Hematopoietic multipotent progenitor cell treated with erythropoietin and hydrocortisone succinate and interleukin-3 and kit ligand, for 17 days (in vitro differentiated cells): Measurements from ENCODE around the gene PTPRM.

Experiments used
- DNase-seq: peaks from one replicate; pipeline ENCODE4 v3.0.0-alpha.2; 2015; ENCODE audit warnings: low spot score

The PTPRM gene

GRCh38 chr18:7899078-7899477 lies 332.0 kb downstream of the PTPRM start:
- no peak for DNase-seq

DNA sequence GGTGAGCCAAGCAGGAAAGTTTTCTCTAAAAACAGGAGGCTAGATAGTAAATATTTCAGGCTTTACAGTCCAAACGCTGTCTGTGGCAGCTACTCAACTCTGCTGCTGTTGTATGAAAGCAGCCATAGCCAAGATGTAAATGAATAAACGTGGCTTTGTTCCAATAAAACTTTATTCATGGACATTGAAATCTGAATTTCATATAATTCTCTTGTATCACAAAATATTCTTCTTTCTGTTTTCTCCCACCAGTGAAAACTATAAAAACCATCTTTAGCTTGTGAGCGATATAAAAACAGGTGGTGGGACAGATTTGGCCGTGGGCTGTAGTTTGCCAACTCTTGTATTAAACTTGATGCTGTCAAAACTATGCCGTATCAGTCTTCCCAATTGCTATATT lies 333.0 kb downstream of the PTPRM start:
- DNase-seq, result no peak

- no peak for DNase-seq
These were observed 334.5 kb downstream of the PTPRM start for GRCh38 chr18:7901657-7902056.

DNA sequence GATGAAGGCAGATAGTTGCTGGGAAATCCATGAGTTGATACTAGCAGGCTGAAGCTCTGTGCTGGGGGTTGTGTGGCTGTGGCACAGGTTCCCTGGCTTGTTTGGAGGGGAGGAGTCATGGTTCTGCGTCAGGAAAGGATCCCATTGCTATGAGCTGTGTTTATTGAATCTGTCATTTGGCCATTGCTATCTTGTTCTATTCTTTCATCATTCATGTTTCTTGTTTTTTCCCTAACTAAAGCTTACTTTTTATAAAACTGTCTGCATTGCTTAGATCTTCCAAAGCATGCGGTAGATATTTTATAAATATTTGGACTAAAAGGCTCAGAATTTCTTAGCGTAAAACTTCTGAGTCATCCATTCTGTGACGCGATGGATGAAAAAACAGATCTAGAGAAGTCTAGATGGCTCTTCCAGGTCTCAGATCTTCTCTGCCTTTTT lies 335.3 kb downstream of the PTPRM start:
- DNase-seq, result no peak

DNA sequence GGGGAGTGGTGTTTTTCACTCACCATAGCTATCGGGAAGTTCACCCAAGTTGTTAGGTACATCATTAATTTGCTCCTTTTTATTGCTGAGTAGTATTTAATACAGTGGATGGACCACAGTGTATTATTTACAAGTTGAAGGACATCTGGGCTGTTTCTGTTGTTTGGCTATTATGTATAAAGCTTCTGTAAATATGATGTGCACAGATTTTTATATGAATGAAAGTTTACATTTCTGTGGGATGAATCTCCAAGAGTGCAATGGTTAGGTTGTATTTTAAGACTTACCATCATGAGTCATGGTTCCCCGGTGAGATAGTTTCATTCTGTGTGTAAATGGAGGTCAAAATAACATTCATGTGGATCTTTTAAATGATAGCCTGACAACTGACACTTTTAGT lies 337.4 kb downstream of the PTPRM start:
- no peak for DNase-seq

- DNase-seq, result no peak
These were observed 341.7 kb downstream of the PTPRM start for GRCh38 chr18:7908681-7909299.

GRCh38 chr18:7914834-7915670 lies 347.9 kb downstream of the PTPRM start:
- DNase-seq, result no peak

GRCh38 chr18:7918701-7919100 lies 351.6 kb downstream of the PTPRM start:
- DNase-seq, result no peak

DNA sequence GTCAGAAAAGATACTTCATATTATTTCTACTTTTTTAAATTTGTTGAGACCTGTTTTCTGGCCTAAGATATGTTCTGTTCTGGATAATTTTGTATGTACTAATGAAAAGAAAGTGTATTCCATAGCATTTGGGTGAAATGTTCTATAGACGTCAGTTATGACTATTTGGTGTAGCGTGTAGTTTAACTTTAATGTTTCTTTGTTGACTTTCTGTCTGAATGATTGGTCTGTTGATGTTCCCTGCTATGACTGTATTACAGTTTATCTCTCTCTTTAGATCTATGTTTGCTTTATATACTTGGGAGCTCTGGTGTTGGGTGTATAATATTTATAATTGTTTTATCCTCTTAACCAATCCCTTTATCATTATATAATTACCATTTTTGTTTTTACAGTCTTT lies 352.4 kb downstream of the PTPRM start:
- no peak for DNase-seq

GRCh38 chr18:7921938-7922587 lies 354.9 kb downstream of the PTPRM start:
- no peak for DNase-seq

- no peak for DNase-seq
These were observed 356.0 kb downstream of the PTPRM start for GRCh38 chr18:7923105-7923504.

DNA sequence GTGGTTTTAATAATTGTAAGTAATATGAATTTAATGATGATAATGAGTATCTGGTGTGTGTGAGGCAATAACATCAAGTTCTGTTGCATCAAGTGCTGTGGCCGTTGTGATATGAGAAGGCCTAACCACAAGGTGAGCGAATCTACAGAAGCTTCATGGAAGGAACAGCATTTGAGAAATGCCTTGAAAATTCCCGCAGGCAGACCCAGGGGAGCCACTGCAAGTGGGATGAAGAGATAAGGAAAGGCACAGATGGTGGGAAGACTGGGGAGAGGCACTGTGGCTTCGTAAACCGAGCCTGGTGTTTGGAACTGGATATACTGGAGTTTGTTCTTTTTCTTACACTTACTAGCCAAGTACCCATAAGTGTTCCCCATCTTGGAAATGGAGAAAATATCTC lies 357.5 kb downstream of the PTPRM start:
- no peak for DNase-seq

GRCh38 chr18:7926526-7926925 lies 359.4 kb downstream of the PTPRM start:
- DNase-seq, result no peak

GRCh38 chr18:7927119-7927518 lies 360.0 kb downstream of the PTPRM start:
- no peak for DNase-seq

- DNase-seq, result no peak
These were observed 364.6 kb downstream of the PTPRM start for GRCh38 chr18:7931763-7932162.

GRCh38 chr18:7937268-7937667 lies 370.2 kb downstream of the PTPRM start:
- no peak for DNase-seq

DNA sequence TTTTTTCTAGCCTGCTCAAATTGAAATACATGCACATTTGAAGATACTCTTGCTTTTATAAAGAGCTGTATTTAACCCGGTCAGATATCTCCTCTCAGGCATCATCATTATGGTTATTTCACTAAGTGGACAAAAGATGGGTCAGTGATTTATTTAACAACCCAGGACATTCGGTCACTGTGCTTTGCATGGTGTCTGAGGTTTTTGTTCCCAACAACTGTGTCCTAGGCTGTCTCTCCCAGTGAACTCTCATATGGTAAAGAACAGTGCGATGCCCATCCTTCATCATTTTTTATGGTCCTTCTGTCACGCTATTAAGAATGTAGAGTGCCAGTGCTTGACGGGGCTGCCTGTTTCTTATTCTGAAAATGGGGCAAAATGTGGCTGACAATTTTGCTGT lies 372.4 kb downstream of the PTPRM start:
- no peak for DNase-seq

GRCh38 chr18:7940379-7940778 lies 373.3 kb downstream of the PTPRM start:
- no peak for DNase-seq

- DNase-seq, result no peak
These were observed 373.9 kb downstream of the PTPRM start for GRCh38 chr18:7940971-7941370.

DNA sequence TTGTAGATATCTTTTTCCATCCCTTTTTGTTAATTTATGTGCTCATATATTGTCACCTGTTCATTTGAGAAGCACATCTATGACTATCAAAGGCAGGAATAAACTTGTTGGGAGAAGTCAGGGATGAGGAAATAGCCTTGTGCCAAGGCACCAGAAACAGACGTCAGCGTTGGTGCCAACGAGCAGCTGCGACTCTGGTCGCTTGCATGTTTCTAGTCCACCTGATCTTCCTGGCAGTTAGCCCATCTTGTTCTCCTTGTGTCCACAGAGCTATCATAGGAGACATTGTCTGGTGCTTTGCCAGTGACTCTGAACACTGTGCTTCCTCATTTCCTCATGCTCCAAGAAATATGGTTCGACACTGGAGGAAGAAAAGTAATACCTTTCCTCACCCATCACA lies 374.4 kb downstream of the PTPRM start:
- no peak for DNase-seq

- no peak for DNase-seq
These were observed 378.8 kb downstream of the PTPRM start for GRCh38 chr18:7945882-7946281.

GRCh38 chr18:7946734-7947377 lies 379.7 kb downstream of the PTPRM start:
- no peak for DNase-seq
